IMR-90 (cell line): Measurements from ENCODE around the gene PSMA3.

Experiments
- CEBPB ChIP-seq: IDR thresholded peaks from 2 replicates; pipeline ENCODE4 v1.6.1; 2012; ENCODE audit warnings: low read depth, low read length, improper control_type of control experiment
- CHD1 ChIP-seq: IDR thresholded peaks from 2 replicates; pipeline ENCODE4 v1.6.1; 2012; ENCODE audit warnings: low read depth, low read length, improper control_type of control experiment
- MAZ ChIP-seq: IDR thresholded peaks from 2 replicates; pipeline ENCODE4 v1.6.1; 2012; ENCODE audit warnings: low read depth, mild to moderate bottlenecking, low read length, improper control_type of control experiment, moderate library complexity, borderline replicate concordance
- POLR2A ChIP-seq: IDR thresholded peaks from 2 replicates; pipeline ENCODE4 v1.6.1; 2012; ENCODE audit warnings: mild to moderate bottlenecking, low read depth, low read length
- RAD21 ChIP-seq: IDR thresholded peaks from 2 replicates; pipeline ENCODE4 v1.6.1; 2012; ENCODE audit warnings: low read length, improper control_type of control experiment
- RCOR1 ChIP-seq: IDR thresholded peaks from 2 replicates; pipeline ENCODE4 v1.6.1; 2012; ENCODE audit warnings: mild to moderate bottlenecking, low read length, improper control_type of control experiment; ENCODE audit not compliant: insufficient replicate concordance
- RFX5 ChIP-seq: IDR thresholded peaks from 2 replicates; pipeline ENCODE4 v1.8.0; 2012; ENCODE audit warnings: low read depth, mild to moderate bottlenecking, low read length, moderate library complexity
- TF ChIP-seq, protein P1 (sequence below): conservative IDR thresholded peaks from 2 replicates; pipeline ENCODE4 v1.5.1; 2012; ENCODE audit warnings: mild to moderate bottlenecking, low read depth, low read length, improper control_type of control experiment
- TF ChIP-seq, protein P2 (sequence below): fragments of 150-350 bp; IDR thresholded peaks from 2 replicates; pipeline ENCODE4 v1.6.1; 2017; ENCODE audit warnings: mild to moderate bottlenecking, antibody characterized with exemption, low read length, low read depth

DNA sequence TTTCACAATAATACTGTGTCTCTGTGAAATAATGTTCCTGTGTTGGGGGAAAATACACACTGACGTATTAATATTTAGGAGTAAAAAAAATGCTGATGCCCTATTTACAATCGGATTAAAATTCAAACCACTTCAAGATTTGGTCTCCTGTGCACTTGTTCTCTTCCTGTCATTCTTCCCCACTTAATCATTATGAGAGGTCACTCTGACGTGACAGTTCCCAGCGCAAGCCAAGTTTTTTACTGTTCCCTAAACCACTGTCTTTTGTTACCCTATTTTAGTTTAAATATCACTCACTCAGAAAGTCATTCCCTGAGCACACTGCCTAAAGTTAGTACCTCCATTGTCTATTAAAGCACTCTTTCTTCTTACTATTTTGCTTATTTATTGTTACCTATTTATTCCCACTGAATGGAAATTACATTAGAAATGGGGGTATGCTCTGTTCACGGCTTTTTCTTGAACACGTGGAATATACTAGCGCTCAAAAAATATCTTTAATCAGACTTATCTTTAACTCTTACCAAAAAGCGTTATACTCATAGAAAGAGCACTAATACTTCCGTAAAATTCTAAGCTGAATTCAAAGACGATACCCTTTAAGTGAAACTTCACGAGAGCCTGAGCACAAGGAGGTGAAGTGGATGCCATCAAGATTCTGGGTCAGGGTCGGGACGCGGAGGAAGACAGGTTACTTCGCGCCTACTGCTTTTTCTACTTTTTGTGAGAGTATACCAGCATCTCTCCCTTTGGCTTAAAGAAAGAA lies 670 bp upstream of the PSMA3 start:
- no peak for TF ChIP-seq MAZ
- TF ChIP-seq, protein P1, sequence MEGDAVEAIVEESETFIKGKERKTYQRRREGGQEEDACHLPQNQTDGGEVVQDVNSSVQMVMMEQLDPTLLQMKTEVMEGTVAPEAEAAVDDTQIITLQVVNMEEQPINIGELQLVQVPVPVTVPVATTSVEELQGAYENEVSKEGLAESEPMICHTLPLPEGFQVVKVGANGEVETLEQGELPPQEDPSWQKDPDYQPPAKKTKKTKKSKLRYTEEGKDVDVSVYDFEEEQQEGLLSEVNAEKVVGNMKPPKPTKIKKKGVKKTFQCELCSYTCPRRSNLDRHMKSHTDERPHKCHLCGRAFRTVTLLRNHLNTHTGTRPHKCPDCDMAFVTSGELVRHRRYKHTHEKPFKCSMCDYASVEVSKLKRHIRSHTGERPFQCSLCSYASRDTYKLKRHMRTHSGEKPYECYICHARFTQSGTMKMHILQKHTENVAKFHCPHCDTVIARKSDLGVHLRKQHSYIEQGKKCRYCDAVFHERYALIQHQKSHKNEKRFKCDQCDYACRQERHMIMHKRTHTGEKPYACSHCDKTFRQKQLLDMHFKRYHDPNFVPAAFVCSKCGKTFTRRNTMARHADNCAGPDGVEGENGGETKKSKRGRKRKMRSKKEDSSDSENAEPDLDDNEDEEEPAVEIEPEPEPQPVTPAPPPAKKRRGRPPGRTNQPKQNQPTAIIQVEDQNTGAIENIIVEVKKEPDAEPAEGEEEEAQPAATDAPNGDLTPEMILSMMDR = no peak
- no peak for TF ChIP-seq POLR2A
- TF ChIP-seq RFX5 = no peak
- TF ChIP-seq, protein P2, sequence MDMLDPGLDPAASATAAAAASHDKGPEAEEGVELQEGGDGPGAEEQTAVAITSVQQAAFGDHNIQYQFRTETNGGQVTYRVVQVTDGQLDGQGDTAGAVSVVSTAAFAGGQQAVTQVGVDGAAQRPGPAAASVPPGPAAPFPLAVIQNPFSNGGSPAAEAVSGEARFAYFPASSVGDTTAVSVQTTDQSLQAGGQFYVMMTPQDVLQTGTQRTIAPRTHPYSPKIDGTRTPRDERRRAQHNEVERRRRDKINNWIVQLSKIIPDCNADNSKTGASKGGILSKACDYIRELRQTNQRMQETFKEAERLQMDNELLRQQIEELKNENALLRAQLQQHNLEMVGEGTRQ = no peak
- TF ChIP-seq CEBPB = no peak
- TF ChIP-seq RCOR1 = no peak
- no peak for TF ChIP-seq RAD21
- no peak for TF ChIP-seq CHD1
